ENCODE data around the gene GZMM.

Gene GZMM

DNA sequence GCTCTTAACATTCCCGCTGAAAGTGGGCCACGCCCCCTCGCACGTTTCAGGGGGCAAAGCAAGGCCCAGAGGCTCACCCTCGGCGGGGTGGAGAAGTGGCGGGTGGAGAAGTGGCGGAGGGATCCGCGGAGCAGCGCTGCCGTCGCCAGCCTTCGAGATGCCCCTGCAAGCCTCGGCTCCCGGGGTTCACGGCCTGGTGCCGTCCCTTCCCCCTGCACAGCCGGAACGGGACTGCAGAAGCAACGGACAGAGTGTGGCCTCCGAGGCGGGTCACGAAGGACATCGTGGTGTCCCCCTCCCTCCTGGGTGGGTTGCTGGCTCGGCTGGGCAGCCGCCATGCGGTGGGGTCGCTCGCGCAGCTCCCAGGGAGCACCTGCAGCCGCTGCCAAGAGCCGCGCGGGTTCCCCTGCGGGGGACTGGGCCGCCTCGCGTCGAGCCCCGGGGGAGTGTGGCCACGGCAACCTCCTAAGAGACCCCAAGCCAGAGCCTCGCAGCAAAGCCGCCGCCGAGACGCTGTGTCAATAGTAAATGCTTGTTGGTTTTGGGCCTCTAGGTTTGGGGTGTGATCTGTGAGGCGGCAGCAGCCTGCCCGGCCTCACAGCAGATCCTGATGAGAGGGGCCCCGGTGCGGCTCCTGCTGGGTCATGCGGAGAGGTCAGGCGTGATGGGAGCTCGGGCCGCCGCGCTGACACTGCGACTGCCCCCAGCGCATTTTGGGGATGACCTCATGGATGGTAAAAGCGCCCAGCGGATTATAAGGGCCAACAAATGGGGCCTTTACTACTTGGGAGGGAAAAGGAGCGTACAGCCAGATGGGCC lies 31.1 kb upstream of the GZMM start:
- Histone ChIP-seq H3K79me2 (peaks cover 15% of the 10 kb centered on the region), H3K27ac (no peak overlapping the region), H3K27me3 (ENCODE audit: control insufficient read depth, insufficient read depth, low read length) (no peaks in the 10 kb centered on the region), H3K9ac (no peak overlapping the region), H2AFZ (no peak overlapping the region), H3K9me3 (ENCODE audit: control insufficient read depth, low read length) (no peaks in the 10 kb centered on the region), H3K36me3 (ENCODE audit: control insufficient read depth, insufficient read depth, low read length) (no peaks in the 10 kb centered on the region), H3K4me1 (no peaks in the 10 kb centered on the region), H3K4me2 (ENCODE audit: low read length) (no peak overlapping the region), H3K4me3 (ENCODE audit: low read depth, low read length) (no peak overlapping the region)
- TF ChIP-seq, protein P1, sequence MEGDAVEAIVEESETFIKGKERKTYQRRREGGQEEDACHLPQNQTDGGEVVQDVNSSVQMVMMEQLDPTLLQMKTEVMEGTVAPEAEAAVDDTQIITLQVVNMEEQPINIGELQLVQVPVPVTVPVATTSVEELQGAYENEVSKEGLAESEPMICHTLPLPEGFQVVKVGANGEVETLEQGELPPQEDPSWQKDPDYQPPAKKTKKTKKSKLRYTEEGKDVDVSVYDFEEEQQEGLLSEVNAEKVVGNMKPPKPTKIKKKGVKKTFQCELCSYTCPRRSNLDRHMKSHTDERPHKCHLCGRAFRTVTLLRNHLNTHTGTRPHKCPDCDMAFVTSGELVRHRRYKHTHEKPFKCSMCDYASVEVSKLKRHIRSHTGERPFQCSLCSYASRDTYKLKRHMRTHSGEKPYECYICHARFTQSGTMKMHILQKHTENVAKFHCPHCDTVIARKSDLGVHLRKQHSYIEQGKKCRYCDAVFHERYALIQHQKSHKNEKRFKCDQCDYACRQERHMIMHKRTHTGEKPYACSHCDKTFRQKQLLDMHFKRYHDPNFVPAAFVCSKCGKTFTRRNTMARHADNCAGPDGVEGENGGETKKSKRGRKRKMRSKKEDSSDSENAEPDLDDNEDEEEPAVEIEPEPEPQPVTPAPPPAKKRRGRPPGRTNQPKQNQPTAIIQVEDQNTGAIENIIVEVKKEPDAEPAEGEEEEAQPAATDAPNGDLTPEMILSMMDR (IDR thresholded peaks at IDR 0.05) = no peak

DNA sequence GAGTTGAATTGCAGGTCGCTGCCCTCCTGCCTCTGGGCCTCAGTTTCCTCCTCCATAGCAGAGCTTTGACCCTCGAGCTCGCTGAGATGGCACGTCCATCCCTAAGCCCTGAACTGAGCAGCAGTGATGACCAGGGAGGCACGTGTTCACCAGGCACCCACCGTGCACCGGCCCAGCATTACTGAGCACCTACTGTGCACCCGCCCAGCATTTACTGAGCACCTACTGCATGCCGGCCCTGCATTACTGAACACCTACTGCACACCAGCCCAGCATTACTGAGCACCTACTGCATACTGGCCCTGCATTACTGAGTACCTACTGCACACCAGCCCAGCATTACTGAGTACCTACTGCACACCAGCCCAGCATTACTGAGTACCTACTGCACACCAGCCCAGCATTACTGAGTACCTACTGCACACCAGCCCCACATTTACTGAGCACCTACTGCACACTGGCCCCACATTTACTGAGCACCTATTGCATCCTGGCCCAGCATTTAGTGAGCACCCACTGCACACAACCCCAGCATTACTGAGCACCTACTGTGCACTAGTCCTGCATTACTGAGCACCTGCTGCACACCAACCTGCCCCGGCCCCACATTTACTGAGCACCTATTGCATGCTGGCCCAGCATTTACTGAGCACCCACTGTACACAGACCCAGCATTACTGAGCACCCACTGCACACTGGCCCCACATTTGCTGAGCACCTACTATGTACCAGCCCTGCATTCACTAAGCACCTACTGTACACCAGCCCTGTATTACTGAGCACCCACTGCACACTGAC lies 30.3 kb upstream of the GZMM start:
- TF ChIP-seq, protein P1 (IDR thresholded peaks at IDR 0.05) = no peak
- Histone ChIP-seq H3K27me3 (ENCODE audit: control insufficient read depth, insufficient read depth, low read length) (no peaks in the 10 kb centered on the region), H3K4me1 (no peaks in the 10 kb centered on the region), H3K27ac (no peak overlapping the region), H3K79me2 (peaks cover 9% of the 10 kb centered on the region), H2AFZ (no peak overlapping the region), H3K9me3 (ENCODE audit: control insufficient read depth, low read length) (no peaks in the 10 kb centered on the region), H3K36me3 (ENCODE audit: control insufficient read depth, insufficient read depth, low read length) (no peaks in the 10 kb centered on the region), H3K4me2 (ENCODE audit: low read length) (no peak overlapping the region), H3K4me3 (ENCODE audit: low read depth, low read length) (no peak overlapping the region), H3K9ac (no peak overlapping the region)

DNA sequence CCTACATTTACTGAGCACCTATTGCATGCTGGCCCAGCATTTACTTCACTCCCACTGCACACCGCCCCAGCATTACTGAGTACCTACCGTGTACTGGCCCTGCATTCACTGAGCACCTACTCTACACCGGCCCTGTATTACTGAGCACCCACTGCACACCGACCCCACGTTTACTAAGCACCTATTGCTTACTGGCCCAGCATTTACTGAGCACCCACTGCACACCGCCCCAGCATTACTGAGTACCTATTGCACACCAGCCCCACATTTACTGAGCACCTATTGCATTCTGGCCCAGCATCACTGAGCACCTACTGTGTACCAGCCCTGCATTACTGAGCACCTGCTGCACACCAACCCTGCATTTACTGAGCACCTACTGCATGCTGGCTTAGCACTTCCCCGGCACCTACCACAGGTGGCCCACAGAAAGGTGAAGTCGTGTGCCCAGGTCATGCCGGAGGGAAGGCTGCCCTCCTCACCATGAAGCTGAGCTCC lies 29.6 kb upstream of the GZMM start:
- H3K9ac ChIP-seq = no peak overlapping the region
- H3K9me3 ChIP-seq (ENCODE audit: control insufficient read depth, low read length) = no peaks in the 10 kb centered on the region
- no peaks in the 10 kb centered on the region for H3K27me3 ChIP-seq (ENCODE audit: control insufficient read depth, insufficient read depth, low read length)
- no peaks in the 10 kb centered on the region for H3K4me1 ChIP-seq
- H3K4me3 ChIP-seq (ENCODE audit: low read depth, low read length) = no peak overlapping the region
- TF ChIP-seq, protein P1 (IDR thresholded peaks at IDR 0.05) = no peak
- H3K4me2 ChIP-seq (ENCODE audit: low read length) = no peak overlapping the region
- no peak overlapping the region for H3K27ac ChIP-seq
- H3K79me2 ChIP-seq = peaks cover 7% of the 10 kb centered on the region
- no peaks in the 10 kb centered on the region for H3K36me3 ChIP-seq (ENCODE audit: control insufficient read depth, insufficient read depth, low read length)
- H2AFZ ChIP-seq = no peak overlapping the region

DNA sequence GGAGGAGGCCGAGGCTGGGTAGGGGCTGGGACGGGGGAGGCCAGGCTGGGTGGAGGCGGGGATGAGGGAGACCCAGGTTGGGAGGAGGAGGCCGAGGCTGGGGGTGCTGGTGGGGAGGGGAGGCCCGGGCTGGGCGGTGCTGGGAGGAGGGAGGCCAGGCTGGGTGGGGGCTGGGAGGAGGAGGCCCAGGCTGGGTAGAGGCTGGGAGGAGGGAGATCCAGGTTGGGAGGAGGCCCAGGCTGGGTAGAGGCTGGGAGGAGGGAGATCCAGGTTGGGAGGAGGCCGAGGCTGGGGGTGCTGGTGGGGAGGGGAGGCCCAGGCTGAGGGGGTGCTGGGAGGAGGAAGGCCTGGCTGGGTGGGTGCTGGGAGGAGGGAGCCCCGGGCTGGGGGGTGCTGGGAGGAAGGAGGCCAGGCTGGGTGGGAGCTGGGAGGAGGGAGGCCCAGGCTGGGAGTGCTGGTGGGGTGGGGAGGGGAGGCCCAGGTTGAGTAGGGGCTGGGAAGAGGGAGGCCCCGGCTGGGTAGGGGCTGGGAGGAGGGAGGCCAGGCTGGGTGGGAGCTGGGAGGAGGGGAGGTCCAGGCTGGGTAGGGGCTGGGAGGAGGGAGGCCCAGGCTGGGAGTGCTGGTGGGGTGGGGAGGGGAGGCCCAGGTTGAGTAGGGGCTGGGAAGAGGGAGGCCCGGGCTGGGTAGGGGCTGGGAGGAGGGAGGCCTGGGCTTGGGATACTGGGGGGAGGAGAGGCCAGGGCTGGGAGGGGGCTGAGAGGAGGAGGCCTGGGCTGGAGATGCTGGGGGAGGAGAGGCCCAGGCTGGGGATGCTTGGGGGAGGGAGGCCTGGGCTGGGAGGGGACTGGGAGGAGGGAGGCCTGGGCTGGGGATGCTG lies 25.9 kb upstream of the GZMM start:
- no peaks in the 10 kb centered on the region for H3K9me3 ChIP-seq (ENCODE audit: control insufficient read depth, low read length)
- no peaks in the 10 kb centered on the region for H3K36me3 ChIP-seq (ENCODE audit: control insufficient read depth, insufficient read depth, low read length)
- no peaks in the 10 kb centered on the region for H3K4me1 ChIP-seq
- H3K4me3 ChIP-seq (ENCODE audit: low read depth, low read length) = no peak overlapping the region
- H3K9ac ChIP-seq = no peak overlapping the region
- H3K27me3 ChIP-seq (ENCODE audit: control insufficient read depth, insufficient read depth, low read length) = no peaks in the 10 kb centered on the region
- no peak overlapping the region for H3K27ac ChIP-seq
- TF ChIP-seq, protein P1 (IDR thresholded peaks at IDR 0.05) = no peak
- peaks cover 7% of the 10 kb centered on the region for H3K79me2 ChIP-seq
- H3K4me2 ChIP-seq (ENCODE audit: low read length) = no peak overlapping the region
- no peak overlapping the region for H2AFZ ChIP-seq

Data from parathyroid adenoma (tissue), 2 donors.